ENCODE results near the gene RPL34. TPM values are rescaled to one million over a fixed set of nuclear protein-coding genes. Genes with fewer than 3 reads are reported as not detected.

The RPL34 gene
- total and polyA plus RNA-seq, 2 experiments from 2014 or later = 588 to 935 TPM

GRCh38 chr4:108637856-108638255, 17.5 kb downstream of the RPL34 start:
- 10% methylated on average over 2 of the region's 2 CpGs for WGBS, 2 experiments (ENCODE audit: low coverage in 1 of 2, low lambda C conversion rate in 2 of 2, missing lambda C conversion rate in 2 of 2)
- H3K9ac ChIP-seq = no peak overlapping the region
- peaks cover 14% of the 10 kb centered on the region for H3K36me3 ChIP-seq (ENCODE audit: low read depth)
- DNase-seq = peak; percentile 62
- H3K27ac ChIP-seq = peak overlapping the region; percentile 36
- no peak overlapping the region for H3K4me3 ChIP-seq
- no peaks in the 10 kb centered on the region for H4K20me1 ChIP-seq (ENCODE audit: insufficient read depth)
- TF ChIP-seq EZH2phosphoT487 (IDR thresholded peaks at IDR 0.05; ENCODE audit: insufficient read depth, low read depth) (no peak), EZH2 (IDR thresholded peaks at IDR 0.05; ENCODE audit: insufficient read depth, poor library complexity, severe bottlenecking) (no peak)
- peaks cover 42% of the 10 kb centered on the region for H3F3A ChIP-seq (ENCODE audit: insufficient read depth)
- H3K79me2 ChIP-seq (ENCODE audit: insufficient read depth) = no peaks in the 10 kb centered on the region
- H3K4me1 ChIP-seq (ENCODE audit: insufficient read depth) = peaks cover 28% of the 10 kb centered on the region
- in situ Hi-C loops (cut with MboI) = no loop called here
- no peaks in the 10 kb centered on the region for H3K9me3 ChIP-seq (ENCODE audit: low read depth)
- no peaks in the 10 kb centered on the region for H3K27me3 ChIP-seq (replicated peaks; ENCODE audit: insufficient read depth)
- peak overlapping the region; percentile 36 for H3K4me2 ChIP-seq (ENCODE audit: unreplicated experiment)
- no peak overlapping the region for H2AFZ ChIP-seq
- no peaks in the 10 kb centered on the region for H3K9me2 ChIP-seq (ENCODE audit: insufficient read depth)

GRCh38 chr4:108644237-108644636, 23.9 kb downstream of the RPL34 start:
- peak overlapping the region; percentile 30 for H3K27ac ChIP-seq
- peak; percentile 64; the same call in 1 of the 2 replicates for TF ChIP-seq EZH2phosphoT487 (IDR thresholded peaks at IDR 0.05; ENCODE audit: insufficient read depth, low read depth)
- TF ChIP-seq EZH2 (IDR thresholded peaks at IDR 0.05; ENCODE audit: insufficient read depth, poor library complexity, severe bottlenecking) = no peak
- no peak overlapping the region for H3K9ac ChIP-seq

GRCh38 chr4:108646706-108647105, 26.3 kb downstream of the RPL34 start:
- peaks cover 13% of the 10 kb centered on the region for H3K79me2 ChIP-seq (ENCODE audit: insufficient read depth)
- no peak for TF ChIP-seq EZH2 (IDR thresholded peaks at IDR 0.05; ENCODE audit: insufficient read depth, poor library complexity, severe bottlenecking)
- no peak for TF ChIP-seq EZH2phosphoT487 (IDR thresholded peaks at IDR 0.05; ENCODE audit: insufficient read depth, low read depth)
- no peak overlapping the region for H3K4me2 ChIP-seq (ENCODE audit: unreplicated experiment)
- DNase-seq = no peak
- in situ Hi-C loops (cut with MboI) = no loop called here
- no peaks in the 10 kb centered on the region for H3K9me3 ChIP-seq (ENCODE audit: low read depth)
- no peaks in the 10 kb centered on the region for H3K27me3 ChIP-seq (replicated peaks; ENCODE audit: insufficient read depth)
- 95 to 97% methylated on average over 3 of the region's 3 CpGs for WGBS, 2 experiments (ENCODE audit: low coverage in 1 of 2, low lambda C conversion rate in 2 of 2, missing lambda C conversion rate in 2 of 2)
- no peak overlapping the region for H3K27ac ChIP-seq
- no peaks in the 10 kb centered on the region for H3K36me3 ChIP-seq (ENCODE audit: low read depth)
- peaks cover 19% of the 10 kb centered on the region for H3K4me1 ChIP-seq (ENCODE audit: insufficient read depth)
- no peak overlapping the region for H3K9ac ChIP-seq
- no peak overlapping the region for H3K4me3 ChIP-seq
- no peak overlapping the region for H2AFZ ChIP-seq
- no peaks in the 10 kb centered on the region for H4K20me1 ChIP-seq (ENCODE audit: insufficient read depth)
- H3K9me2 ChIP-seq (ENCODE audit: insufficient read depth) = no peaks in the 10 kb centered on the region
- H3F3A ChIP-seq (ENCODE audit: insufficient read depth) = peaks cover 38% of the 10 kb centered on the region

More at GRCh38 chr4:108644237-108644636, 23.9 kb downstream of the RPL34 start:
- peaks cover 15% of the 10 kb centered on the region for H3K4me1 ChIP-seq (ENCODE audit: insufficient read depth)
- in situ Hi-C loops (cut with MboI) = no loop called here
- H3K27me3 ChIP-seq (replicated peaks; ENCODE audit: insufficient read depth) = no peaks in the 10 kb centered on the region
- no peak overlapping the region for H3K4me3 ChIP-seq
- H3F3A ChIP-seq (ENCODE audit: insufficient read depth) = peaks cover 27% of the 10 kb centered on the region
- WGBS, 2 experiments (ENCODE audit: low coverage in 1 of 2, low lambda C conversion rate in 2 of 2, missing lambda C conversion rate in 2 of 2) = 8 to 14% methylated on average over 1 of the region's 1 CpG
- DNase-seq = peak; percentile 61
- H3K4me2 ChIP-seq (ENCODE audit: unreplicated experiment) = peak overlapping the region; percentile 57
- H3K9me3 ChIP-seq (ENCODE audit: low read depth) = no peaks in the 10 kb centered on the region
- no peak overlapping the region for H2AFZ ChIP-seq
- no peaks in the 10 kb centered on the region for H3K79me2 ChIP-seq (ENCODE audit: insufficient read depth)
- H3K9me2 ChIP-seq (ENCODE audit: insufficient read depth) = no peaks in the 10 kb centered on the region
- H4K20me1 ChIP-seq (ENCODE audit: insufficient read depth) = no peaks in the 10 kb centered on the region
- no peaks in the 10 kb centered on the region for H3K36me3 ChIP-seq (ENCODE audit: low read depth)

GRCh38 chr4:108649863-108650211, 29.5 kb downstream of the RPL34 start:
- in situ Hi-C loops (cut with MboI) = no loop called here
- Histone ChIP-seq H3F3A (ENCODE audit: insufficient read depth) (peaks cover 15% of the 10 kb centered on the region), H3K4me3 (peak overlapping the region; percentile 97), H4K20me1 (ENCODE audit: insufficient read depth) (no peaks in the 10 kb centered on the region), H3K9me2 (ENCODE audit: insufficient read depth) (no peaks in the 10 kb centered on the region), H3K4me2 (ENCODE audit: unreplicated experiment) (peak overlapping the region; percentile 99), H3K36me3 (ENCODE audit: low read depth) (peaks cover 3% of the 10 kb centered on the region; the same call in 1 of the 2 replicates), H3K27me3 (replicated peaks; ENCODE audit: insufficient read depth) (no peaks in the 10 kb centered on the region), H3K4me1 (ENCODE audit: insufficient read depth) (peaks cover 29% of the 10 kb centered on the region), H3K79me2 (ENCODE audit: insufficient read depth) (peaks cover 45% of the 10 kb centered on the region), H3K9me3 (ENCODE audit: low read depth) (no peaks in the 10 kb centered on the region), H2AFZ (peak overlapping the region; percentile 79), H3K27ac (peak overlapping the region; percentile 92), H3K9ac (peak overlapping the region; percentile 99)
- no peak for TF ChIP-seq EZH2 (IDR thresholded peaks at IDR 0.05; ENCODE audit: insufficient read depth, poor library complexity, severe bottlenecking)
- no peak for TF ChIP-seq EZH2phosphoT487 (IDR thresholded peaks at IDR 0.05; ENCODE audit: insufficient read depth, low read depth)
- no peak for DNase-seq
- 1 to 2% methylated on average over 6 of the region's 6 CpGs for WGBS, 2 experiments (ENCODE audit: low coverage in 1 of 2, low lambda C conversion rate in 2 of 2, missing lambda C conversion rate in 2 of 2)
